Endothelial cell (in vitro differentiated cells): ENCODE data around the gene XYLB. TPM values are rescaled to one million over a fixed set of nuclear protein-coding genes. Genes with fewer than 3 reads are reported as not detected.
"Not testable (repeated sequence)": the region's sequence is repeated elsewhere in the genome, so short reads cannot be mapped to it uniquely, and the experiment has no call there.

Source experiments
- DNase-seq: peaks from one replicate; pipeline ENCODE4 v3.0.0; 2021; ENCODE audit warnings: low spot score
- H3K27ac Mint-ChIP-seq: one replicate; pipeline ENCODE4 v1.8.0; 2021; ENCODE audit warnings: mixed read lengths, inconsistent platforms; ENCODE audit not compliant: unreplicated experiment
- H3K27me3 Mint-ChIP-seq: one replicate; pipeline ENCODE4 v1.8.0; 2021; ENCODE audit warnings: mild to moderate bottlenecking, moderate library complexity, mixed read lengths, inconsistent platforms; ENCODE audit not compliant: unreplicated experiment
- H3K36me3 Mint-ChIP-seq: one replicate; pipeline ENCODE4 v1.8.0; 2021; ENCODE audit warnings: mild to moderate bottlenecking, low read depth, mixed read lengths, inconsistent platforms; ENCODE audit not compliant: unreplicated experiment
- H3K4me1 Mint-ChIP-seq: one replicate; pipeline ENCODE4 v1.8.0; 2021; ENCODE audit warnings: mild to moderate bottlenecking, mixed read lengths, inconsistent platforms; ENCODE audit not compliant: unreplicated experiment
- H3K4me3 Mint-ChIP-seq: one replicate; pipeline ENCODE4 v1.8.0; 2021; ENCODE audit warnings: mild to moderate bottlenecking, mixed read lengths, inconsistent platforms; ENCODE audit not compliant: unreplicated experiment
- H3K9me3 Mint-ChIP-seq: one replicate; pipeline ENCODE4 v1.8.0; 2021; ENCODE audit warnings: mixed read lengths, inconsistent platforms; ENCODE audit not compliant: unreplicated experiment
- CTCF ChIP-seq: fragments of 200-600 bp; sonication (generic); IDR thresholded peaks from one replicate; pipeline ENCODE4 v1.5.0; 2021; ENCODE audit warnings: antibody characterized with exemption; ENCODE audit not compliant: unreplicated experiment
- total RNA-seq: library from RNA; stranded (reverse); fragmentation: NEBNext Ultra II Directional; extraction: Animal tissue kit (Norgen Biotek cat#: 25700); gene quantifications from one replicate; pipeline ENCODE4 v1.2.1, GENCODE V29; 2021; ENCODE audit not compliant: unreplicated experiment

The XYLB gene
- total RNA-seq, 1 donor from 2014 or later: 2.4 TPM

- Mint-ChIP-seq H3K27me3 (peaks cover 5% of the 10 kb centered on the region), H3K9me3 (no peaks in the 10 kb centered on the region), H3K4me1 (peaks cover 26% of the 10 kb centered on the region), H3K4me3 (no peak overlapping the region), H3K36me3 (peaks cover 4% of the 10 kb centered on the region), H3K27ac (no peak overlapping the region)
- TF ChIP-seq CTCF: no peak
- no peak for DNase-seq
Observed at GRCh38 chr3:38315488-38316230, 30.9 kb upstream of the XYLB start.

- H3K27ac Mint-ChIP-seq: no peak overlapping the region
- H3K36me3 Mint-ChIP-seq: peaks cover 4% of the 10 kb centered on the region
- DNase-seq: no peak
- no peak for TF ChIP-seq CTCF
- H3K4me3 Mint-ChIP-seq: no peak overlapping the region
- peaks cover 5% of the 10 kb centered on the region for H3K27me3 Mint-ChIP-seq
- H3K4me1 Mint-ChIP-seq: peaks cover 26% of the 10 kb centered on the region
- no peaks in the 10 kb centered on the region for H3K9me3 Mint-ChIP-seq
Observed at GRCh38 chr3:38316356-38317191, 30.0 kb upstream of the XYLB start.

- Mint-ChIP-seq H3K36me3 (peaks cover under 1% of the 10 kb centered on the region), H3K4me3 (no peak overlapping the region), H3K27me3 (peaks cover 5% of the 10 kb centered on the region), H3K4me1 (peaks cover 21% of the 10 kb centered on the region), H3K27ac (no peak overlapping the region), H3K9me3 (no peaks in the 10 kb centered on the region)
- TF ChIP-seq CTCF: no peak
- DNase-seq: no peak
Observed at GRCh38 chr3:38317192-38317759, 29.3 kb upstream of the XYLB start.

GRCh38 chr3:38318766-38319671, 27.6 kb upstream of the XYLB start:
- H3K4me1 Mint-ChIP-seq: peaks cover 10% of the 10 kb centered on the region
- no peaks in the 10 kb centered on the region for H3K9me3 Mint-ChIP-seq
- no peak overlapping the region for H3K27ac Mint-ChIP-seq
- no peaks in the 10 kb centered on the region for H3K36me3 Mint-ChIP-seq
- no peak for TF ChIP-seq CTCF
- DNase-seq: no peak
- no peak overlapping the region for H3K4me3 Mint-ChIP-seq
- peaks cover 2% of the 10 kb centered on the region for H3K27me3 Mint-ChIP-seq

- H3K27me3 Mint-ChIP-seq, H3K4me3 Mint-ChIP-seq, H3K4me1 Mint-ChIP-seq, H3K36me3 Mint-ChIP-seq, DNase-seq, H3K27ac Mint-ChIP-seq, H3K9me3 Mint-ChIP-seq: not testable (repeated sequence)
Observed at GRCh38 chr3:38320638-38321037, 25.9 kb upstream of the XYLB start.
